Progenitor cell of endocrine pancreas (in vitro differentiated cells): ENCODE measurements around the gene MTUS2. TPM values are rescaled to one million over a fixed set of nuclear protein-coding genes. Genes with fewer than 3 reads are reported as not detected.
"Not testable (repeated sequence)": the region's sequence is repeated elsewhere in the genome, so short reads cannot be mapped to it uniquely, and the experiment has no call there.

Experiments used
- DNase-seq: peaks from one replicate; pipeline ENCODE4 v3.0.0; 2021; ENCODE audit warnings: low spot score; ENCODE audit not compliant: unreplicated experiment
- H3K27ac Mint-ChIP-seq: 2 replicates; pipeline ENCODE4 v1.8.0; 2021; ENCODE audit warnings: mild to moderate bottlenecking, moderate library complexity, mixed read lengths
- H3K27me3 Mint-ChIP-seq: 2 replicates; pipeline ENCODE4 v1.8.0; 2021; ENCODE audit warnings: mixed read lengths
- H3K36me3 Mint-ChIP-seq: 2 replicates; pipeline ENCODE4 v1.8.0; 2022; ENCODE audit warnings: mixed read lengths; ENCODE audit not compliant: insufficient read depth
- H3K4me1 Mint-ChIP-seq: 2 replicates; pipeline ENCODE4 v1.8.0; 2021; ENCODE audit warnings: low read depth, mixed read lengths
- H3K4me3 Mint-ChIP-seq: 2 replicates; pipeline ENCODE4 v1.8.0; 2021; ENCODE audit warnings: low read depth, mild to moderate bottlenecking, moderate library complexity, mixed read lengths
- H3K9me3 Mint-ChIP-seq: 2 replicates; pipeline ENCODE4 v1.8.0; 2021; ENCODE audit warnings: low read depth, mixed read lengths
- CTCF ChIP-seq: fragments of 200-600 bp; sonication (generic); IDR thresholded peaks from one replicate; pipeline ENCODE4 v1.5.0; 2021; ENCODE audit warnings: antibody characterized with exemption, mild to moderate bottlenecking; ENCODE audit not compliant: unreplicated experiment
- total RNA-seq: library from RNA; stranded (reverse); gene quantifications from 2 replicates; pipeline ENCODE4 v1.2.1, GENCODE V29; 2021

Gene MTUS2
- total RNA-seq, 1 donor from 2014 or later: 9.3 TPM

GRCh38 chr13:29210676-29211075 lies 390.5 kb downstream of the MTUS2 start:
- no peak for DNase-seq
- Mint-ChIP-seq H3K27ac (no peak overlapping the region), H3K4me3 (no peak overlapping the region), H3K36me3 (peaks cover 3% of the 10 kb centered on the region), H3K4me1 (no peaks in the 10 kb centered on the region), H3K27me3 (peaks cover 3% of the 10 kb centered on the region), H3K9me3 (peaks cover 37% of the 10 kb centered on the region)
- no peak for TF ChIP-seq CTCF

- DNase-seq, H3K4me3 Mint-ChIP-seq, H3K27ac Mint-ChIP-seq, H3K27me3 Mint-ChIP-seq, H3K36me3 Mint-ChIP-seq, H3K4me1 Mint-ChIP-seq: not testable (repeated sequence)
- H3K9me3 Mint-ChIP-seq: peaks cover 33% of the 10 kb centered on the region
Measured at GRCh38 chr13:29211162-29211561, 391.0 kb downstream of the MTUS2 start.

GRCh38 chr13:29222458-29222857 lies 402.3 kb downstream of the MTUS2 start:
- Mint-ChIP-seq H3K4me1 (no peaks in the 10 kb centered on the region), H3K9me3 (peaks cover 9% of the 10 kb centered on the region), H3K4me3 (no peak overlapping the region), H3K27ac (no peak overlapping the region), H3K36me3 (peaks cover 3% of the 10 kb centered on the region), H3K27me3 (no peaks in the 10 kb centered on the region)
- DNase-seq: no peak
- no peak for TF ChIP-seq CTCF

GRCh38 chr13:29224206-29224605 lies 404.1 kb downstream of the MTUS2 start:
- no peak for TF ChIP-seq CTCF
- no peaks in the 10 kb centered on the region for H3K4me1 Mint-ChIP-seq
- peaks cover 2% of the 10 kb centered on the region for H3K36me3 Mint-ChIP-seq
- H3K4me3 Mint-ChIP-seq: no peak overlapping the region
- DNase-seq: no peak
- no peaks in the 10 kb centered on the region for H3K27me3 Mint-ChIP-seq
- H3K27ac Mint-ChIP-seq: no peak overlapping the region
- H3K9me3 Mint-ChIP-seq: peaks cover 4% of the 10 kb centered on the region

- no peak for TF ChIP-seq CTCF
- Mint-ChIP-seq H3K9me3 (peaks cover 4% of the 10 kb centered on the region), H3K4me3 (no peak overlapping the region), H3K27me3 (no peaks in the 10 kb centered on the region), H3K36me3 (peaks cover 2% of the 10 kb centered on the region), H3K4me1 (no peaks in the 10 kb centered on the region), H3K27ac (no peak overlapping the region)
- no peak for DNase-seq
Measured at GRCh38 chr13:29227576-29227975, 407.4 kb downstream of the MTUS2 start.

GRCh38 chr13:29230299-29230845 lies 410.2 kb downstream of the MTUS2 start:
- Mint-ChIP-seq H3K4me1 (no peaks in the 10 kb centered on the region), H3K4me3 (no peak overlapping the region), H3K27ac (no peak overlapping the region), H3K9me3 (no peaks in the 10 kb centered on the region), H3K27me3 (no peaks in the 10 kb centered on the region), H3K36me3 (no peaks in the 10 kb centered on the region)
- TF ChIP-seq CTCF: no peak
- DNase-seq: no peak
